Measurements from ENCODE around the gene SLC26A1. TPM values are rescaled to one million over a fixed set of nuclear protein-coding genes. Genes with fewer than 3 reads are reported as not detected.

Gene SLC26A1
- total RNA-seq, 3 donors from 2014 or later, result 0.33 to 0.48 (median 0.44) TPM

GRCh38 chr4:1036095-1036494 lies 42.9 kb upstream of the SLC26A1 start:
- H3K4me1 ChIP-seq, result peaks cover 0 to 30% of the 10 kb centered on the region in 2 donors
- H3K36me3 ChIP-seq, result no peaks in the 10 kb centered on the region
- peak overlapping the region in 1 of 2 donors; percentile 43 for H3K27ac ChIP-seq
- DNase-seq (ENCODE audit: low spot score in 2 of 2), result no peak
- intact Hi-C loops (cut with DNase I; ENCODE audit: low total_unique reads), result no loop called here
- no peaks in the 10 kb centered on the region for H3K9me3 ChIP-seq
- peaks cover 0 to 13% of the 10 kb centered on the region in 2 donors for H3K27me3 ChIP-seq
- TF ChIP-seq POLR2AphosphoS5 (IDR thresholded peaks at IDR 0.05), result no peak
- TF ChIP-seq POLR2A (IDR thresholded peaks at IDR 0.05), result no peak
- TF ChIP-seq CTCF (IDR thresholded peaks at IDR 0.05), result no peak
- H3K4me3 ChIP-seq, result no peak overlapping the region

GRCh38 chr4:1035510-1035909 lies 42.3 kb upstream of the SLC26A1 start:
- peaks cover 0 to 14% of the 10 kb centered on the region in 2 donors for H3K27me3 ChIP-seq
- peak overlapping the region in 1 of 2 donors; percentile 43 for H3K27ac ChIP-seq
- TF ChIP-seq CTCF (IDR thresholded peaks at IDR 0.05) (no peak), POLR2AphosphoS5 (IDR thresholded peaks at IDR 0.05) (no peak), POLR2A (IDR thresholded peaks at IDR 0.05) (no peak)
- H3K4me1 ChIP-seq, result peaks cover 0 to 24% of the 10 kb centered on the region in 2 donors
- intact Hi-C loops (cut with DNase I; ENCODE audit: low total_unique reads), result no loop called here
- H3K9me3 ChIP-seq, result no peaks in the 10 kb centered on the region
- DNase-seq (ENCODE audit: low spot score in 2 of 2), result peak in 1 of 2 donors; percentile 57
- H3K4me3 ChIP-seq, result no peak overlapping the region
- H3K36me3 ChIP-seq, result no peaks in the 10 kb centered on the region

DNA sequence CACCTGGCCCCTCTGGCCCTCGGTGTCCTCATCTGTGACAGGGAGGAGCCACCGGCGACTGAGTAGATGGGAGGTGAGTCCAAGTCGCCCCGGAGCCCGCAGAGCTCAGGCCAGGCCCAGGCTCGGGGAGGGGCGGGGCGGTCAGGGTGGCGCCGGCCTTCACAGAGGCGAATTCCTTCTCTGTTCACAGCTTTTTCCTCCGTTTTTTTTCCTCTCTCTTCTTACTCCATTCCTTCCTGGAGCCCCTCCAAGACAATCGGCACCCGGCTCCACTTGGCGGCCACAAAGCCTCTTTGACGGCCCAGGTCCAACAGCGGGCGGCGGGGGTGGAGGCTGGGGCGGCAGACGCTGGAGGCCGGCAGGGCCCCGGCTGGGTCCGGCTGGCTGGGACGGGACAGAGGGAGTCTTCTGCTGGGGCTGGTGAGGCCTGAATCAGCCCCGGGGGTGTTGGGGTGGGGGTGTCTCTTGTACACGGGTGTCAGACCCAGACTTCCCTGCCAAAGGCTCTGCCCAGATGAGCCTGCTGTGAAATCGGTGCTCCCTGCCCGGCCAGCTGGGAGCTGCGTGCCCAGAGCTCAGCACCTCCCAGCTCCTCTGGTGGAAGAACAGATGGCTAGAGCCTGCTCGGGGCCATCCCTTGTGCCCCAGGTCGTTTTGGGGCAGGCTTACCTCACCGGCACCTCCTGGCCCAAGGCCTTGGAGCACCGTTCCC lies 40.8 kb upstream of the SLC26A1 start:
- peaks cover 0 to 16% of the 10 kb centered on the region in 2 donors for H3K4me1 ChIP-seq
- no peak for DNase-seq (ENCODE audit: low spot score in 2 of 2)
- H3K4me3 ChIP-seq, result peak overlapping the region; percentile 10 to 57 (median 22)
- H3K9me3 ChIP-seq, result no peaks in the 10 kb centered on the region
- H3K36me3 ChIP-seq, result no peaks in the 10 kb centered on the region
- intact Hi-C loops (cut with DNase I; ENCODE audit: low total_unique reads), result no loop called here
- H3K27ac ChIP-seq, result peak overlapping the region; percentile 52 to 82
- peaks cover 3 to 25% of the 10 kb centered on the region in 2 donors for H3K27me3 ChIP-seq
- TF ChIP-seq POLR2A (IDR thresholded peaks at IDR 0.05) (no peak), POLR2AphosphoS5 (IDR thresholded peaks at IDR 0.05) (no peak), CTCF (IDR thresholded peaks at IDR 0.05) (no peak)

DNA sequence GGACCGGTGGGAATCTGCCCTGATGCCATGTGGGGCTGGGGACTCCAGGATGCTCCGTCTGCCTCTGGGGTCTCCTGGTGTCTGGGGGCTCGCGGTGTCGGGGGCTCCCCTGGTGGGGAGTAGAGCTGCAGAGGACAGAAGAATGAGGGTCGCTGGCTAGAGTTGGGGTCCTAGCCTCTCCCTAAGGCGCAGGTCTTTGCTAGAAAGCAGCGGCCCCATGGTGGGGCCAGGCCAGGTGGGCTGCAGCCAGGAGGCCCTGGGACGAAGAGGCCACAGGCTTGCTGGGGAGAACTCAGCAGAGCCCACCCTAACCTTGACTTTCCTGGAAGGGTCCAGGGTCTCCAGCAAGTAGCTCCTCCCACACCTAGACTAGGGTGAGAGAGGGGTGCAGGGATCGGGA lies 39.7 kb upstream of the SLC26A1 start:
- peaks cover 3 to 25% of the 10 kb centered on the region in 2 donors for H3K27me3 ChIP-seq
- no peaks in the 10 kb centered on the region for H3K9me3 ChIP-seq
- H3K4me1 ChIP-seq, result peaks cover 0 to 16% of the 10 kb centered on the region in 2 donors
- intact Hi-C loops (cut with DNase I; ENCODE audit: low total_unique reads), result no loop called here
- TF ChIP-seq CTCF (IDR thresholded peaks at IDR 0.05), result no peak
- no peak for TF ChIP-seq POLR2AphosphoS5 (IDR thresholded peaks at IDR 0.05)
- TF ChIP-seq POLR2A (IDR thresholded peaks at IDR 0.05), result no peak
- H3K36me3 ChIP-seq, result no peaks in the 10 kb centered on the region
- H3K27ac ChIP-seq, result no peak overlapping the region
- H3K4me3 ChIP-seq, result no peak overlapping the region
- no peak for DNase-seq (ENCODE audit: low spot score in 2 of 2)

DNA sequence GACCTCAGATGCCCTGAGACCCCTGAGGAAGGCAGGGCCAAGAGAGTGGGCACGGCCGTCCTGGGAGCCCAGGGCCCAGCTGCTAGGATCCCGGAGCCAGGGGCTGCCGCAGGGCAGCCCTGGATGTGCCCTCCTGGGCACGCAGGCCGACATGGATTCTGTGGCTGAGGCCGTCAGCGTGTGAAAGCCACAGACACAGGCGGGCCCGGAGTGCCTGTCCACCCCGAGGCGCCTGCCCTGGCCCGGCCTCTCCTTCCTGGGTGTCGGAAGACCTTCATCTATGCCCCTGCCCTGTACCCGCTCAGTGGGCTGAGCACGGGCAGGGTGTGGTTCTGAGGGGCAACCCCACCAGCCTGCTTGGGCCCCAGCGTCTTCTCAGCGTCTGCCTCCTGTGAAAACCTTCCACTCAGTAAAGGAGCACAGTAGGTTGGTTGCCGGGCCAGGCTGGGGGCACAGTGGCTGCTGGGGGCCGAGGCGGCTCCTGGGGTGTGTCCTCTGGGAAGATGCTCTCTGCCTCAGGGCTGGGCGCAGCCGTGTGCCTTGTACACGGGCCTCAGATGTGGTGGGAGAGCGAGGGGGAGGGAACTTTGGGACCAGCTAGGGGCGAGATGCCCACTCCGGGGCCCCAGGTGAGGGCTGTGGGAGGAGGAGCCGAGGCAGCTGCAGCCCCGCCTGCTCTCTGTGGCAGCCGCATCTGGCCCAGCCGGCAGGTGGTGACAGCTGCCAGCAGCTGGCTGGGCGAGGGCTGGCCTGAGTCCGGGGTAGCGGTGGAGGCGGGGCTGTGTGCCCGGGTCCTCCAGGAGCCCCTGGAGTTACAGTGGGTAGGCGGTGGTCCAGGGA lies 39.0 kb upstream of the SLC26A1 start:
- H3K4me1 ChIP-seq, result peaks cover 0 to 16% of the 10 kb centered on the region in 2 donors
- TF ChIP-seq POLR2AphosphoS5 (IDR thresholded peaks at IDR 0.05), result no peak
- TF ChIP-seq POLR2A (IDR thresholded peaks at IDR 0.05), result no peak
- TF ChIP-seq CTCF (IDR thresholded peaks at IDR 0.05), result peak in 1 of 3 donors; percentile 11
- H3K9me3 ChIP-seq, result no peaks in the 10 kb centered on the region
- intact Hi-C loops (cut with DNase I; ENCODE audit: low total_unique reads), result no loop called here
- no peak overlapping the region for H3K27ac ChIP-seq
- no peak for DNase-seq (ENCODE audit: low spot score in 2 of 2)
- no peak overlapping the region for H3K4me3 ChIP-seq
- no peaks in the 10 kb centered on the region for H3K36me3 ChIP-seq
- peaks cover 3 to 25% of the 10 kb centered on the region in 2 donors for H3K27me3 ChIP-seq
